ENCODE measurements around the gene GPR139.

The GPR139 gene

DNA sequence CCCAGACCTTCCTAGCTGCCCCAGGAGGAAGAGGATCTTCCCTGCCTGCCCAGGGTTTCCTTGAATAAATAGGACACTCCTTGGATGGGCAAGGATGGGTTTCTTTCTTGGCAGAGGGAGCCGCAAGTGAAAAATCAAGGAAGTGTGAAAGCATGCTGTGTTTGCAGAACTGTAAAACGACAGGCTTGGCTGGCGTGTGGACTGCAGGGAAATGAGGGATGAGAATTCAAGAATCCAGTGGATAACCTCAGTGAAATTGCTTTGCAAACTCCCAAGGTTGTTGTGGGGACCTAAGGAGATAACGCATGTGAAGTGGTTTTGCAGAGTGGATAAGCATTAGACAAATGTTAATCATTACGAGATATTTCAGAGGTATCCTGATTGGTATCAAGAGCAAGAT, 20.4 kb downstream of the GPR139 start:
- no peak for DNase-seq (ENCODE audit: low read depth in 3 of 3)

DNA sequence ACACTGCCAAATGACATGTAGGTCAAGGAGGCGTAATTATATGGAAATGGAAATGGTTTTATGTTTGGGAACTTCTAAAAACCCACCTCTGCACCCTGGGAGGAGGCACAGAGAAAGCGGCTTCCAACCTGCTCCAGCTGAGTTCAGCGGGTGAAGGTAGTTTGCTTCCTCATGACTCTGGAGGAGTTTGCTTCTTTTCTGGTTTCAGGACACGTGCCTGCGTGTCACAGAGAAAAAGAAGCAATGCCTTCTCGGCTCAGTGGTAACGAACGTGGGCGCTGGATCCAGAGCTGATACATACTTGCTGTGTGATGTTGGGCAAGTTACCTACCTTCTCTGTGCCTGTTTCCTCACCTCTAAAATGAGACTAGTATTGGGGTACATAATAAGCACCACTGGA, 22.1 kb downstream of the GPR139 start:
- DNase-seq (ENCODE audit: low read depth in 3 of 3) = no peak

DNA sequence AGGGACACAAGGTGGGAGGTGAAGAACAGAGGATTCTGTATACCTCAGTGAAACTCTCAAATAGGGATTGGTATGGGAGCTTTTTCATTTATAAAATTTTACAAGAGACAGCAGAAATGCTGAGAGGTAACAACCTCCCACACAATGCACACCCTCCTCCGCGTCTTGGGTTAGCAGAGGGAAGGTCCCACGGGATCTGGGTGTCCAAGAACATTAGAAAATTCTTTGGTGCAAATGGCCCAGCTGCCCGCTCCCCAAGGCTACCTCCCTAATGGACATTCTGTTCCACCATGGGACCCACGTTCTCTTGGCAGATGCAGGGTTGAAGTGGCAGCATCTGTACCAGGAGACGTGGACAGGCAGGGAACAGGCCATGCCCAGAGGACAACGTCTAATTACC, 22.5 kb downstream of the GPR139 start:
- no peak for DNase-seq (ENCODE audit: low read depth in 3 of 3)

- no peak for DNase-seq (ENCODE audit: low read depth in 3 of 3)
Observed at GRCh38 chr16:20049831-20050230, 23.9 kb downstream of the GPR139 start.

DNA sequence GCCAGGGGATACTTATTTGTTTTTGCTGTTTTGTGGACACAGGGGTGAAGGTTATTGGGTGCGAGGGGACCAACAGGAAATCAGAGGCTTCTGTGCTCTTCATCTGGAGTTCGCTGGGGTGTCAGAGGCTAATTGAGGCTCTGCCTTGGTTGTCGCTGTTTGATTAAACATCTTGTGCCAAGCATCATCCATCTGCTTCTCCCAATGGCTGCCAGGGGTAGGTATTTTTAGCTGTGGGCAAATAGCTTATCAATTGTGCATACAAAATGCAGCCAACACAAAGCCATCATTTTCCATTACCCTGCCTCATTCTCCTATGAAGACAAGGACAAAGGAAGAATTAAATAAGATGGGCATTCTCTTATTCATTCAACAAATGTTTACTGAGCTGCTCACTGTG, 27.8 kb downstream of the GPR139 start:
- no peak for DNase-seq (ENCODE audit: low read depth in 3 of 3)

DNA sequence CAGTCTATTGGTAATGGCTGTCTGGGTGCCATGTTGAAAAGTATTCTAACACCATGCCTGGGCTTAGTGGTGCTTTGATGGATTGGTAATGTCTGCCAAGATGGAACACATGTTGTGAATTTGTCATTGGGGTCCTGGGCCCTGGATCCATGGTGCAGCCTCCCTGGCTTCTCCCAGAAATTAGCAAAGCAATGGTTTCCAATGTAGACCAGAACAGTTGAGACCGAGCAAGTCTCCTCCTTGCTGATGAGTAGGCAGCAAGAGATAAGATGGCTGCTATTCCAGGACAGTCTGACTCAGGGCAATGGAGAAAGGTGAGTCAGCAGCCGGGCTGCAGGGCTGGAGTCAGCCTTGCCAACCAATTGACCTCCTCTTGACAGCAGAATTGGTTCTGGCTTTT, 30.8 kb downstream of the GPR139 start:
- DNase-seq (ENCODE audit: low read depth in 3 of 3) = no peak

DNA sequence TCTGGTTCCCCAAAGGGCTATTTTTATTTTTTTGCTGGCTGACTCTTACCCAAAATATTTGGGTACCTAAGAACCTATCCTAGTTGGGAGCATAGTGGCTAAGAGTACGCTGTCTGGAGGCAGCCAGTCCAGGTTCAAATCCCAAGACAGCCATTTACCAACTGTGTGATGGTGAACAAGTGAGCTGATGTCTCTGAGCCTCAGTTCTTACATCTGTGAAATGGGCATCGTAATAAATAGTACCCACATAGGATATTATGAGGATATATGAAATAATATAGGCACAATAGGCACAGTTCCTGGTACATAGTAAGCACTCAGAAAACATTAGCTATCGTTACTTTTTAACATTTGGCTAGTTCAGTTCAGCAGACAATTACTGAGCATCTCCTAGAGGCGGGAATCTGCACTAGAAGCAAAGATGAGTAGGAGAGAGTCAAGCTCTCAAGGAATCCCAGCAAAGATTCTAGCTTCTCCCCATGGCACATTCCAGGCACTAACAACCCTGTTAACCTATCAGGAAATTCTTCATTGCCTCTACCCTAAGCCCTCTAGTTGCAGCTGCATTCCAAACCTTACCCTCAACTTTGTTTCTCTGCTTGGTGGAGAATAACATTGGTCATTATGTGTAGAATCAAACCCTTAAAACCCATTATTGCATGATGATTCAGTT, 31.6 kb downstream of the GPR139 start:
- no peak for DNase-seq (ENCODE audit: low read depth in 3 of 3)

GRCh38 chr16:20040011-20040410, 33.7 kb downstream of the GPR139 start:
- DNase-seq (ENCODE audit: low read depth in 3 of 3) = no peak

- DNase-seq (ENCODE audit: low read depth in 3 of 3) = no peak
Observed at GRCh38 chr16:20029611-20030010, 44.1 kb downstream of the GPR139 start.

GRCh38 chr16:20026361-20027072, 47.2 kb downstream of the GPR139 start:
- DNase-seq (ENCODE audit: low read depth in 3 of 3) = no peak

DNA sequence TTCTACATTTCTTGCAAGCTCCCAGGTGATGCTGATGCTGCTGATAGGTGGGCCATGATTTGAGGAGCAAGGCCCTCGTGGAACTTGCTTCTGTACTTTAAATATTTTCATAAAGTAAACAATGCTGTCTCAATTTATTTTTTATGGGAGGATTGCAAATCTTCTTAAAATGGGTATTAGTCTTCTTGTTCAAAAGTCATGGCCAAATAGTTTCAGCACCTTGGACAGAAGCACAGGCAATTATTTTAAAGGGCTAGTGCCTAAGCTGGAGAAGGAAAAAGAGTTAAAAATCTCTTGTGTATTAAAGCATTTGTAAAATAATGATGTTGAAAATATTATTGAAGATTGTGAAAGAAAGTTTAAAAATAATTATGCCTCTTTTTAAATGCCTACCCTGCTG, 50.5 kb downstream of the GPR139 start:
- no peak for DNase-seq (ENCODE audit: low read depth in 3 of 3)

DNA sequence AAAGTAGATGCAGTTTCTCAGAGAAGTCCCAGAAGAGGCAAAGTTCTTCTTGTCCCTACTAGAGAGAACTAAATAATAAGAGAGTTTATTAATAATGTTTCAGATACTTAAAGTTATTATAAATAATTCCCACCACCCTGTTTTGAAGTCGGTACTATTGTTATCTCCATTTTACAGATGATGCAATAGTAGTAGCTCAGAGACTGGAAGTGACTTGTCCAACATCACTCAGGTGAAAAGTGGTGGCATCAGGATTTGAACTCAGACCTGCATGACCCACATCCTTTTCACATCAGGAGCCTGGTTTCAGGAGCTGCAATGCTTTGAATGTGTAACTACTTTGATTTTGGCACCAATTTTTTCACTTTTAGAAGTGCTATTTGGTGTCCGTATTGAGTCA, 52.7 kb downstream of the GPR139 start:
- DNase-seq (ENCODE audit: low read depth in 3 of 3) = no peak

DNA sequence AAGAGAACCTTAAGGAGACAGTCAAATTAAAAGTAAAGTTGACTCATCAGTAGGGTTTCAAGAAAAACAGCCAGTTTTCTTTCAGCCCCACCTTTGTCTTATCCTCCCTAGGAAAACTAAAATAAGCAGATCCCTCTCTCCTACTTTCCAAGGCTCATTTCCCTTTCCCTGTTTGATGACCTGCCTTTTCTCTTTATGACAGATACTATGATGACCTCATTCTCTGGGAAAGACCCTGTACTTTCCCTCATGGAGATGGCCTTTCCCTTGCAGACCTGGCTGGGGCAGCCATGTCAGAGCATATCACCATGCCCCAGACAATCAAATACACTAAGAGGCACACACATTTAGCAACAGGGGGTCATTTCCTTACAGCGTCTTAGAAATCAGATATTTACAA, 53.6 kb downstream of the GPR139 start:
- DNase-seq (ENCODE audit: low read depth in 3 of 3) = no peak

- no peak for DNase-seq (ENCODE audit: low read depth in 3 of 3)
Observed at GRCh38 chr16:20016234-20016633, 57.5 kb downstream of the GPR139 start.

GRCh38 chr16:20004931-20005330, 68.8 kb downstream of the GPR139 start:
- DNase-seq (ENCODE audit: low read depth in 3 of 3) = no peak

DNA sequence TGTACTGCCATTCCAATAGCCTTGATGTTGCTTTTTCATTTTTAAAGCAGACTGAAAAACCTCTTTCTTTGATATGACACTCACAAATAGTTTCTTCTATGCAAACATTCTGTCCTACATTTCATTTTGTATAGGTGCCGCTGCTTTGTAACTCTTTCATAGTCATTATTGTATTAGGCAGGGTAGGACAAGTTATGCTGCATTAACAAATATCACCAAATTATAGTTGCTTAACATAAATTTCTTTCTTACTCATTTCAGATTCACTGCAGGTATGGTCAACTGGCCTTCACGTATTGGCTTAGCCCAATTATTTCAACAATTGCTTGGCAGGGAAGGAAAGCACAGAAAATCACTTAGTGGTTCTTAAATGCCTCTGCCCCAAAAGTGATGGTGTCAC, 70.8 kb downstream of the GPR139 start:
- no peak for DNase-seq (ENCODE audit: low read depth in 3 of 3)

GRCh38 chr16:20001856-20002707, 71.6 kb downstream of the GPR139 start:
- no peak for DNase-seq (ENCODE audit: low read depth in 3 of 3)

- no peak for DNase-seq (ENCODE audit: low read depth in 3 of 3)
Observed at GRCh38 chr16:19997734-19998133, 76.0 kb downstream of the GPR139 start.

- no peak for DNase-seq (ENCODE audit: low read depth in 3 of 3)
Observed at GRCh38 chr16:19997264-19997663, 76.4 kb downstream of the GPR139 start.

- DNase-seq (ENCODE audit: low read depth in 3 of 3) = no peak
Observed at GRCh38 chr16:19994466-19995170, 79.1 kb downstream of the GPR139 start.

DNA sequence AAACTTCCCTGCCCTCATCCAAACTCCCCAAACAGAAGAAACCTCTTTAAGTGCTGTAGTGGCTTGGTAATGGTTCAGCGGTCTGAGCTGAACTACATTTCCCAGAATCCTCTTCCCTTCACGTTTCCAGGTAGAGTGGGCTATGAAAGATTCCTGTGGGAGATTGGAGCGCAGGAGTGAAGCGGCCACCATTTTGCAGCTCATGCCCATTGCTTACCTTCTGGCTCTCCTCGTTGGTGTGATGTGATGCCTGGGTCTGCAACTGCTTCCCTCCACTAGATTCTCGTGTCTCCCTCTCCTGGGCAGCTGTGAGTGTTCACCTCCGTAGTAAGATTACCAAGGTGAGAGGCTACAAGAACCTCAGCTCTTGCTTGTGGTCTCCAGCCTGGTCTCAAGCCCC, 82.1 kb downstream of the GPR139 start:
- DNase-seq (ENCODE audit: low read depth in 3 of 3) = no peak

DNA sequence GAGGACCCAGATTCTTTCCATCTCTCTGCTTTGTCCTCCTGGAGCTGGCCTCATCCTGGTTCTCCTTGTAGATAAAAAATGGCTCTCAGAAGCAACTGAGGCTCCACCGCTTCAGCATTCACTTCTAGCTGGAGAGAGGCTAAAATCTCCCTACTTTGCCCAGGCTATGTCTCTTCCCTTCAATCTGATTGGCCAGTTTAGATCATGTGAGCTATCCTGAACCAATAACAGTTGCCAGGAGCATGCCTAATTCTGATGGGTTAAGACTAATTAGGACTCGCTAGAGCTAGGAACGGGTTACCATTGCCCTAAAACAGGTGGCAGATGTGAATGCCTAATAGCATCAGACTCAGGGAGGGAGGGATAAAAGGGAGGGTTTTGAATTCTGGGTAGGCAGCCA, 89.6 kb downstream of the GPR139 start:
- DNase-seq (ENCODE audit: low read depth in 3 of 3) = no peak
